ENCODE measurements around the gene LIN7A. TPM values are rescaled to one million over a fixed set of nuclear protein-coding genes. Genes with fewer than 3 reads are reported as not detected.

LIN7A gene
- total and polyA plus RNA-seq, 2 experiments from 2014 or later: 3.0 to 10.3 TPM

DNA sequence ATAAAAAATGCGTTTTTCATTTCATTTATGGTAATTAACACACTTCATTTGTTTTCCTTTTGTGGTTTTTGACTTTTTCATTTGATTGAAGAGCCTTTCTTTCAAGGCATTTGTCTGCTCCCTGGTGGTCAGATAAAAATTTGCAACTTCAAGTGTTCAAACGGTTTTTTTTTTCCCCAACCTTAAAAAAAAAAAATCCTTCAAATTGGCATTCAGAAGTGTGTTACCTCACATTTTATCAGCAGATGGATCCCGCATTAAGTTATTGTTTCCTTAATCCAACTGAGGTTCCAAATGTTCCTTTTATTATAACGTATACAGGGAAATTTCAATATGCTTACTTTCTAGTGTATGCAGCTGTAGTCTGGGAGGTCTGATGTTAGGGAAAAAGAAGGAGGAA is 173.9 kb downstream of the LIN7A start:
- Histone ChIP-seq H3K27ac (no peak overlapping the region), H3K9me3 (ENCODE audit: low read depth) (no peaks in the 10 kb centered on the region), H3K36me3 (no peaks in the 10 kb centered on the region), H3K27me3 (no peaks in the 10 kb centered on the region), H3K4me1 (ENCODE audit: low read depth) (no peaks in the 10 kb centered on the region), H3K4me3 (no peak overlapping the region)
- TF ChIP-seq, protein P1, sequence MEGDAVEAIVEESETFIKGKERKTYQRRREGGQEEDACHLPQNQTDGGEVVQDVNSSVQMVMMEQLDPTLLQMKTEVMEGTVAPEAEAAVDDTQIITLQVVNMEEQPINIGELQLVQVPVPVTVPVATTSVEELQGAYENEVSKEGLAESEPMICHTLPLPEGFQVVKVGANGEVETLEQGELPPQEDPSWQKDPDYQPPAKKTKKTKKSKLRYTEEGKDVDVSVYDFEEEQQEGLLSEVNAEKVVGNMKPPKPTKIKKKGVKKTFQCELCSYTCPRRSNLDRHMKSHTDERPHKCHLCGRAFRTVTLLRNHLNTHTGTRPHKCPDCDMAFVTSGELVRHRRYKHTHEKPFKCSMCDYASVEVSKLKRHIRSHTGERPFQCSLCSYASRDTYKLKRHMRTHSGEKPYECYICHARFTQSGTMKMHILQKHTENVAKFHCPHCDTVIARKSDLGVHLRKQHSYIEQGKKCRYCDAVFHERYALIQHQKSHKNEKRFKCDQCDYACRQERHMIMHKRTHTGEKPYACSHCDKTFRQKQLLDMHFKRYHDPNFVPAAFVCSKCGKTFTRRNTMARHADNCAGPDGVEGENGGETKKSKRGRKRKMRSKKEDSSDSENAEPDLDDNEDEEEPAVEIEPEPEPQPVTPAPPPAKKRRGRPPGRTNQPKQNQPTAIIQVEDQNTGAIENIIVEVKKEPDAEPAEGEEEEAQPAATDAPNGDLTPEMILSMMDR (IDR thresholded peaks at IDR 0.05; ENCODE audit: low read depth, low read length): peak; percentile 58
- peak; percentile 61 to 73 for DNase-seq (ENCODE audit: low read depth in 1 of 2, low spot score in 1 of 2)

DNA sequence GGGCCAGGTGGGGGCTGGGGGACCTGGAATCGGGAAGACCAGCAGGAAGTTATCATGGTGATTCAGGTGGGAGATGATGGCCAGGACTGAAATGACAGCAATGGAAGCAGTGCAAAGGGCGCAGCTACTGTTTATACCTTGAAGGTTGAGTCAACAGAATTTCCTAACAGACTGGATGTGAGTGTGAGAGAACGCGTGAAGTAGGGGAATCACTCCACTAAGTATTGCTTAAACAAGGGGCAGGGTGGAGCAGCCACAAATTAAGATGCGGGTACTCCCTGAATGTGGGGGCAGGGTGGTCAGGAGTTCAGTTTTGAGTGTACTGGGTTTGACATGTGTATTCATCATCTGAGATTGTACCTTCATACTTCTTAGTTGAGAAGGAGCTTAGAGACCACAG is 175.9 kb downstream of the LIN7A start:
- DNase-seq (ENCODE audit: low read depth in 1 of 2, low spot score in 1 of 2): no peak
- Histone ChIP-seq H3K4me1 (ENCODE audit: low read depth) (no peaks in the 10 kb centered on the region), H3K27ac (no peak overlapping the region), H3K9me3 (ENCODE audit: low read depth) (no peaks in the 10 kb centered on the region), H3K36me3 (no peaks in the 10 kb centered on the region), H3K4me3 (no peak overlapping the region), H3K27me3 (no peaks in the 10 kb centered on the region)
- TF ChIP-seq, protein P1 (IDR thresholded peaks at IDR 0.05; ENCODE audit: low read depth, low read length): no peak

DNA sequence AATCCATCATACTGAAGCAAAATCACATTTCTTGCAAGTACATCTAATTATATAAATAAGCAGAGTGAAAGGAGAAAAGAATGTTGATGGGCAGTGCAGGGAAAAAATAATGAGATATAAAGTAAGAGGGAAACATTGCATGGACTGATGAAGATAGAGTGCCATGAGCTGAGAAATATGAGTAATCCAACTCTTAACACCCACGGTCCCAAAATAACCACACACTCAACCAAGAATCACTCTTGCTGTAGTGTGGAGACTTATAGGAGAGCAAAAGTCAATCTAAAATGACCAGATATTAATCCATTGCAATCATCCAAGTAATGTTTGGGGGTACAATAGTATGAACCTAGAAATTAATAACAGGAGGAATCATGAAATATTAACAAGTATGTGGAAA is 180.9 kb downstream of the LIN7A start:
- Histone ChIP-seq H3K9me3 (ENCODE audit: low read depth) (no peaks in the 10 kb centered on the region), H3K36me3 (no peaks in the 10 kb centered on the region), H3K4me3 (no peak overlapping the region), H3K4me1 (ENCODE audit: low read depth) (no peaks in the 10 kb centered on the region), H3K27me3 (no peaks in the 10 kb centered on the region), H3K27ac (no peak overlapping the region)
- DNase-seq (ENCODE audit: low read depth in 1 of 2, low spot score in 1 of 2): peak in 1 of 2 donors; percentile 11
- TF ChIP-seq, protein P1 (IDR thresholded peaks at IDR 0.05; ENCODE audit: low read depth, low read length): no peak

DNA sequence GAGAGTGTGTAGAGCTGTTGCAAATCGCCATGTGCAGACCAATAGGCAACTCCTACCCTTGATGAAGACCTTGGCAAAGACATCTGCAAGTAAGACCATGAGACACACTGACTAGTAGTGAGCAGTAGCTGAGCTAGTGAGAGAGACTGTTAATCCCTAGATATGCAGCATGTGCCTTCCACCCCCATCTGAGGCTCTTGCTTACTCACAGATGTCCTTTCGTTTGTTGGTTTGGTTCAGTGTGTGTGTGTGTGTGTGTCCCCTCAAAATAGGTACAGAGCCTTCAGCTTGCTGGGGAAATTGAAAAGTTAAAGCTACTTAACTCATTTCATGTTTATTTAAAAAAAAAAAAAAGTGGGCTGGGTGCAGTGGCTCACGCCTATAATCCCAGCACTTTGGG is 183.5 kb downstream of the LIN7A start:
- Histone ChIP-seq H3K9me3 (ENCODE audit: low read depth) (no peaks in the 10 kb centered on the region), H3K4me3 (no peak overlapping the region), H3K27me3 (no peaks in the 10 kb centered on the region), H3K36me3 (no peaks in the 10 kb centered on the region), H3K27ac (no peak overlapping the region), H3K4me1 (ENCODE audit: low read depth) (no peaks in the 10 kb centered on the region)
- no peak for DNase-seq (ENCODE audit: low read depth in 1 of 2, low spot score in 1 of 2)
- TF ChIP-seq, protein P1 (IDR thresholded peaks at IDR 0.05; ENCODE audit: low read depth, low read length): no peak

DNA sequence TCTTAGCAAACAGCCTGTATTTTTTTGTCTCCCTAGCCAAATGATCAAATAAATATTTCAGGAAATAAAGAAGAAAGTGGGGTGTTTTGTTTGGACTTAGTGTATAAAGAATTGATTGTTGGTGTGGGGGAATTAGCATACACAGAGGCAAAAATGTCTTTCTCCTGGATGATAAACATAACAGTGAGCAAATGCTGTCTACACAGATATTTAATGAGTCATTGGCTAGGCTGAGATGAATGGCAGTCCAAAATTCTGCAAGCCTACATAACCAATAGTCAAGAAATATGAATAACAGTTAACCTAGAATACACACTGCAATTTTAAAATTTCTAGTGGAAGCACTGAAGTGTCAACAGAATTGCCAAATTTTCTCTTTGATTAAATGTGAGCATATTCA is 185.3 kb downstream of the LIN7A start:
- H3K4me3 ChIP-seq: no peak overlapping the region
- H3K9me3 ChIP-seq (ENCODE audit: low read depth): no peaks in the 10 kb centered on the region
- no peaks in the 10 kb centered on the region for H3K27me3 ChIP-seq
- no peaks in the 10 kb centered on the region for H3K4me1 ChIP-seq (ENCODE audit: low read depth)
- no peak overlapping the region for H3K27ac ChIP-seq
- TF ChIP-seq, protein P1 (IDR thresholded peaks at IDR 0.05; ENCODE audit: low read depth, low read length): no peak
- DNase-seq (ENCODE audit: low read depth in 1 of 2, low spot score in 1 of 2): no peak
- H3K36me3 ChIP-seq: no peaks in the 10 kb centered on the region

DNA sequence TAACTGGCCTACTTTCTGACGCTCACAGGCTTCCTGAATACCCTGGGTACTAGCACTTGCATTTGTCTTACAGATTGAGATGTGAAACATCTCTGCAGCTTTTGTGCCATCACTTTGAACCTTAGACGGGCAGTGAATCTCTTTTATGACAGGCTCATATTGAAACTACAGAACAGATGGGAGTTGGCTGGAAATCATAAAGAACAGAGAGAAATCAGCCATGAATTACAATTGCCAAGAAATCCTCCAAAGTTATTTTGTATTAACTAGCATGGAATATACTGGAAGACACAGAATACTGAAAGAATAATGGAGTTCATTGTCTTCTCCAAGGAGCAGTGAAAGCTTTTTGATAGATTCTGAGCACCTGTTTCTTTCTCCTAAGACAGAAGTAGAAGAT is 188.3 kb downstream of the LIN7A start:
- TF ChIP-seq, protein P1 (IDR thresholded peaks at IDR 0.05; ENCODE audit: low read depth, low read length): no peak
- Histone ChIP-seq H3K36me3 (no peaks in the 10 kb centered on the region), H3K4me3 (no peak overlapping the region), H3K9me3 (ENCODE audit: low read depth) (no peaks in the 10 kb centered on the region), H3K27ac (no peak overlapping the region), H3K27me3 (no peaks in the 10 kb centered on the region), H3K4me1 (ENCODE audit: low read depth) (no peaks in the 10 kb centered on the region)
- no peak for DNase-seq (ENCODE audit: low read depth in 1 of 2, low spot score in 1 of 2)

Measured in cardiac muscle cell (in vitro differentiated cells and primary cell).